Measurements from ENCODE around the gene IFNA5.

IFNA5 gene

GRCh38 chr9:21289848-21290247 is 15.3 kb downstream of the IFNA5 start:
- DNase-seq = no peak

GRCh38 chr9:21287280-21287679 is 17.8 kb downstream of the IFNA5 start:
- DNase-seq = no peak

GRCh38 chr9:21286659-21287058 is 18.5 kb downstream of the IFNA5 start:
- DNase-seq = no peak

- DNase-seq = no peak
These were observed 19.0 kb downstream of the IFNA5 start for GRCh38 chr9:21286099-21286498.

- no peak for DNase-seq
These were observed 23.8 kb downstream of the IFNA5 start for GRCh38 chr9:21281275-21281674.

- no peak for DNase-seq
These were observed 36.8 kb downstream of the IFNA5 start for GRCh38 chr9:21268347-21268657.

GRCh38 chr9:21267485-21268346 is 37.4 kb downstream of the IFNA5 start:
- no peak for DNase-seq

GRCh38 chr9:21266733-21267484 is 38.2 kb downstream of the IFNA5 start:
- no peak for DNase-seq

GRCh38 chr9:21265421-21266189 is 39.5 kb downstream of the IFNA5 start:
- no peak for DNase-seq

- DNase-seq = no peak
These were observed 49.4 kb downstream of the IFNA5 start for GRCh38 chr9:21255538-21256212.

Measured in NCI-H2081 (cell line).